Stimulated activated CD4-positive, alpha-beta T cell treated with anti-CD3 and anti-CD28 coated beads, Interleukin-1b, Interleukin-23, amount 100 ng/mL, for 4 hours (primary cell): Measurements from ENCODE around the gene TBC1D30.

Source experiments
- DNase-seq, 2 donors: peaks; one replicate each; pipeline ENCODE4 v3.0.0-alpha.2; 2020; ENCODE audit warnings: low read depth in 2 of 2

TBC1D30 gene

GRCh38 chr12:64907097-64907496 is 82.7 kb downstream of the TBC1D30 start:
- no peak for DNase-seq

- DNase-seq: no peak
These were observed 84.7 kb downstream of the TBC1D30 start for GRCh38 chr12:64909124-64909523.

GRCh38 chr12:64911081-64911480 is 86.6 kb downstream of the TBC1D30 start:
- DNase-seq: no peak

GRCh38 chr12:64911912-64912311 is 87.5 kb downstream of the TBC1D30 start:
- DNase-seq: no peak

- no peak for DNase-seq
These were observed 88.2 kb downstream of the TBC1D30 start for GRCh38 chr12:64912516-64913255.

GRCh38 chr12:64915242-64915641 is 90.8 kb downstream of the TBC1D30 start:
- no peak for DNase-seq

GRCh38 chr12:64916411-64917261 is 92.2 kb downstream of the TBC1D30 start:
- DNase-seq: no peak

- DNase-seq: no peak
These were observed 93.9 kb downstream of the TBC1D30 start for GRCh38 chr12:64918344-64918743.

- DNase-seq: no peak
These were observed 94.4 kb downstream of the TBC1D30 start for GRCh38 chr12:64918801-64919200.

- no peak for DNase-seq
These were observed 98.4 kb downstream of the TBC1D30 start for GRCh38 chr12:64922853-64923252.

GRCh38 chr12:64923536-64923935 is 99.1 kb downstream of the TBC1D30 start:
- no peak for DNase-seq
